DMS153 treated with DMSO at 0.1 percent for 48 hours (cell line): ENCODE measurements around the gene SOX5.
A peak's percentile ranks its signal among the peaks of the same experiment; 100 is the strongest.
"Not testable (repeated sequence)": the region's sequence is repeated elsewhere in the genome, so short reads cannot be mapped to it uniquely, and the experiment has no call there.

Experiments used
- DNase-seq: peaks from one replicate; lab custom pipeline; 2025; ENCODE audit not compliant: unreplicated experiment; lab: John Stamatoyannopoulos, UW

Gene SOX5

DNA sequence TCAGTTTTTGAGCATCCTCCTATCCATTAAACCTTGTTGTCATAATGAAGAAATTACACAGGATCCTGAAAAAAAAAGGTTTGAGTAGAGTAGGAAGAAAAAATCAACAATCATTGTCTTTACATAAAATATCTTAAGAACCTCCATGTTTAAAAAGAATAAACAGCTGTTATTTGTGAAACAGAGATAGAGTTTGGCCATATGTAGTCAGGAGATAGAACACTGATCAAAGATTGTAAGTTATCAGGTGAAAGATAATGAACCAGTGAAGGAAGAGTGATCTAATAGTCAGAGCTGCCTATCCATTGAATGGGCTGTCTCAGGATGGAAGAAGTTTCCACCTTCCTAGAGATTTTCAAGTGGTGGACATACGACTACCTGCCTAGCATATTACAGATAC, 397.1 kb downstream of the SOX5 start:
- no peak for DNase-seq

GRCh38 chr12:23550753-23551152, 398.7 kb downstream of the SOX5 start:
- DNase-seq: peak; percentile 61

DNA sequence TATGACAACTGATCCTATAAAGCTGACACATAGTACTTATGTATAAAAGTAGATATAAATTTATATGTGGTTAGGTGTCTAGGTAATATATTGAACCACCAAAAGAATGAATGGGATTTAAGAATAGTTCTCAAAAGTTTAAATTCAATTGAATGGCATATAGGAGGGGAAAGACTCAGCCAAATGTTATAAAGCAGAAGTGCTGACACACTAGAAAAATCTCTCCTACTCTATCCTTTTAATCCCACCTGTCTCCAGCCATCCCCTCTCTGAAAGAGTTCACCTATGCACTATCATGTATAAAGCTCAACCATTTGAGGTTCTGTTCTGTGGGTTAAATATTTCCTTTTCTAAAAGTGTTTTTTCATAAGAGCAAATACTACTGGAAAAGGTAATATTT, 400.7 kb downstream of the SOX5 start:
- no peak for DNase-seq

DNA sequence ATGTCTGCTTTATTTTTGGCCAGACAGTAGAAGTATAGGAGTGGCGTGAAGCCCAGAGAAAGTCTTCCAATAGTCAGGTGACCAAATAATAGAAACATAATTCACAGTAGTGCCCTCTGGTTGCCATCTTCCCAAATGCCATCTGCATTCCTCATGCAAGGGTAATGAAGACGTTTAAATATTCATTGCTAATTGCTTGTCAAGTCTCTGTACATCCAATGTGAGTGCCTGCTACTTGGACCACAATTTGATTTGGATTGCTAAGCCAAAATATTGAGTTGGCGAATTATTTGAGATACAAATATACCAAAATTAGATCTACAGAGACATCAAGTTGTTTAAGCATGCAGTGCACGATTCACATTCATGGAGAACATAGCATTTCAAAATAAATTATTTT, 402.7 kb downstream of the SOX5 start:
- no peak for DNase-seq

DNA sequence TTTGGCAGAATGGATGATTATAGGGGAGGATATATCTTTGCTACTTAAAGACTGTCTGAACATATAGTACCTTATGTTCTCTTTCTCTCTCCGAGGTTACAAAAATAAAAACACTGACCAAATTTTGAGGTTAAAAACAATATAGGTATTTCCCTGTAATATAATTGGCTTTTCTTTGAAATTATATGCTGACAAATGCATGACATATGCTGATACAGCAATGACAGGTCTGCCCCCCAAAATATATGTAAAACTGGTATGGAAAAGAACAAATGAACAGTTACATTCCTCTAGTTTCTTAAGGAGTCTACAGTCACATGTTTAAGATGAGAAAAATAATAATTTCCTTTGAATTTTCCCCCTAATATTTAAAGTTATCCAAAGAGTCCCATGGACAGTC, 405.7 kb downstream of the SOX5 start:
- no peak for DNase-seq

GRCh38 chr12:23542187-23542586, 407.3 kb downstream of the SOX5 start:
- no peak for DNase-seq

DNA sequence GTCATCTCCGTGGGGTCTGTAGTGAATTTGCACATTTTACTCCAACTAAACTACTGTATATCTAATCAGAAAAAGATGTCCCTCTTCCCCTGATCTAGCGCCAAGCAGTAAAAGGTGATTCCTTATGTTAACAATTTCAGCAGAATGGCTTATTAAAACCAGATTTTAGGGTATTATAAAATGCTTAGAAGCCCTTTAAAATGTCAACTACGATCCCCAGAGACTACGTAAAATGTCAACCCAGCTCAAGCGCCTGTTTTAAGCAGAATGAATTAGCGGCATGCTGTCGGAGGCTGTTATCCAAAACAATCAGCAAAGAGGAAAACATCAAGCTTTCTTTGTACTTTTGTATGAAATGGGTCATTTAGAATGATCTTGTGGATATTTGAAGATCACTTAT, 408.9 kb downstream of the SOX5 start:
- no peak for DNase-seq

DNA sequence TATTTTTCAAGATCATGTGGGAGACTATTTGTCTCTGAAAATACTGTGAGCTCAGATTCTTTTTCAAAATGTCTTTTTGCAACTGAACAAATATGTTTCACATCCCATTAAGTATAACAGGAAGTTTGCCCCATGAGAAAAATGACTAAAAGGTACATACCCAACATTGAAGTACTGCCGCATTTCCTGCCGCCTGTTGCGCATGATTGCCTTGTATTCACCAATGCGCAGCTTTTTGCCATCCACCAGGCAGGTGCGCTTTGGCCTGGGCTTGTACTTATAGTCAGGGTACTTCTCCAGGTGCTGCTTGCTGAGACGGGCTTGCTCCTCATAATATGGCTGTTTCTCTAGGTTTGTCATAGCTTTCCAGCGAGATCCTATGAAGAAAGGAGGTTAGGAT, 413.2 kb downstream of the SOX5 start:
- DNase-seq: peak; percentile 90

GRCh38 chr12:23535441-23535840, 414.0 kb downstream of the SOX5 start:
- no peak for DNase-seq

- no peak for DNase-seq
Observed at GRCh38 chr12:23534196-23534595, 415.3 kb downstream of the SOX5 start.

DNA sequence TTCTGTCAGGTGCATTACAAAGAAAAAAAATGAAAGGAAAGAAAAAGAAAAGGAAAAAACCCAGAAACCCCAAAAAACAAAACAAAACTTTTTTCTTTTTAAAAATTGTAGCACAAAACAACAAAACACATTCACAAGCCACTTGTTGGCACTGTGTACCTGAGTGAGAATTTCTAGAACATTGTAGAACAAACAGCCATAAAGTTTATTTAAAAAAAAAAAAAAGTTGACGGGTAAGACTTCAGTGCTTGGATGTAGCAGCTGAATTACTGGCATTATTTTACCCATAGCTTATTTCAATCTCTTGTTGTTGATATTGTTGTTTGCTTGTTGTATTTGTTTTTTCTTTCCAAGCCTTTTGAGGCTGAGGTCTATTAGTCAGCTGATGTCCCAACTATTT, 415.8 kb downstream of the SOX5 start:
- DNase-seq: no peak

DNA sequence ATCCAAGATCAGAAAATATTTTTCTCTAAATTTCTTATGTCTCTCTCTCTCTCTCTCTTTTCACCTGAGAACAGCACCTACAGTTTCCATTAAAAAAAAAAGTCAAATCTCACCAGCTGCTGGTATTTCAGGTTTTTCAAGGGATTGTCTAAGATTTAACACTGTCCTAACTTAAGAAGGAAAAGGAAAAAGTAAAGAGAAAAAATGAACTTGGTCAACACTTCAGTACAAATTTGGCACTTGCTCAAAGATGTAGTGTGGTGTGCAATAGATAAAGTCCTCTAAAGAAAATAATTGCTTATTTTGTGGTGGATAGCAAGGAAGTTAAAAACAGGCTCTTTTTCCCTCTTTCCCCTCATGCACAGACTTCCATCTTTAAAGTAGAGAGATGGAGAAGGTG, 416.2 kb downstream of the SOX5 start:
- no peak for DNase-seq

- no peak for DNase-seq
Observed at GRCh38 chr12:23528316-23528715, 421.2 kb downstream of the SOX5 start.

DNA sequence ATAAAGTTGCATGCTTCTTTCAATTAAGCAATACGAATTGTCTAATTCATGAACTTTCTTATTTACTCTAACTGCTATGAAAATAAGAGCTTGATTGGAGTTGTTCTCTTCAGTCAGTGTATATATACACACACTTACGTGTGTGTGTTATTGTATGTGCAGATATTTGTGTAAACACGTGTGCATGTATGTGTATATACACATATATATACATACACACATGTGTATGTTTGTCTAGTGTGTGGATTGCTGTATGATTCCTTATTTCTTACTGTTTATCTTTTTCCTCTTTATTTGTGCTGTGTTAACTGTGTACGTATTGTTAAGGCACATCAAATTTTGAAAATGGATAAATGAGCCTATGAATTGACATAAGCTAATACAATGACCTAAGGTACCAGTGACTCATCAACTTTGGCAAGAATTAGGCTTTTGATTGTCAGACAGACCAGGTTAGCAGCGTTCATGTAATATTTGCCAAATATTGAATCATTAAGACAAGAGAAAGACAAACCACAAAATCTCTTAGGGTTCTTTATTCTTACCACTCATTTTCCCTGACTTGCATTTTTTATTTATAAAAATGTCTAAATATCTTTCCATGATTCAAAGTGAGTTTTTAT, 423.9 kb downstream of the SOX5 start:
- no peak for DNase-seq

- DNase-seq: peak; percentile 19
Observed at GRCh38 chr12:23523339-23523738, 426.1 kb downstream of the SOX5 start.

DNA sequence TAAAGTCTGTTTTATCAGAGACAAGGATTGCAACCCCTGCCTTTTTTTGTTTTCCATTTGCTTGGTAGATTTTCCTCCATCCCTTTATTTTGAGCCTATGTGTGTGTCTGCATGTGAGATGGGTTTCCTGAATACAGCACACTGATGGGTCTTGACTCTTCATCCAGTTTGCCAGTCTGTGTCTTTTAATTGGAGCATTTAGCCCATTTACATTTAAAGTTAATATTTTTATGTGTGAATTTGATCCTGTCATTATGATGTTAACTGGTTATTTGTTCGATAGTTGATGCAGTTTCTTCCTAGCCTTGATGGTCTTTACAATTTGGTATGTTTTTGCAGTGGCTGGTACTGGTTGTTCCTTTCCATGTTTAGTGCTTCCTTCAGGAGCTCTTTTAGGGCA, 430.0 kb downstream of the SOX5 start:
- not testable (repeated sequence) for DNase-seq

GRCh38 chr12:23515785-23516184, 433.7 kb downstream of the SOX5 start:
- not testable (repeated sequence) for DNase-seq

GRCh38 chr12:23510484-23510883, 439.0 kb downstream of the SOX5 start:
- DNase-seq: no peak

DNA sequence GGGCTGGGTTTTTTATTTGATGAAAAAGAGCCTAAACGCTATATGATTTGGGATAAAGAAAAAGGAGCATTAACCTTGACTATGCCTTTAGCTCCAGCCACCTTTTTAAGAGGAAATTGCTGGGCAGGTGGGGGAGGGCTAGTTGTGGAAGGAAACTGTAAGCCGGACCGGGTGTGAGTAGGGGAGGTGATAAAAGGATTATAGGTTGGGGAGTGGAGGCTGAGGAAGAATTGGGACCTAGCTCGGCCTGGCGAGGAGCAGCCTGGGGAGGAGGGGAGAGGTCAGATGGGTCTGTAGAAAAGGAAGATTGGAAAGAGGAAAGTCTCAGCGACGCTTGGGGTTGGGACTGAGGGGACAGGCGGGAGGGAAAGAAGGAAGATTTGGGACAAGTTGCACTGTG, 439.6 kb downstream of the SOX5 start:
- not testable (repeated sequence) for DNase-seq

DNA sequence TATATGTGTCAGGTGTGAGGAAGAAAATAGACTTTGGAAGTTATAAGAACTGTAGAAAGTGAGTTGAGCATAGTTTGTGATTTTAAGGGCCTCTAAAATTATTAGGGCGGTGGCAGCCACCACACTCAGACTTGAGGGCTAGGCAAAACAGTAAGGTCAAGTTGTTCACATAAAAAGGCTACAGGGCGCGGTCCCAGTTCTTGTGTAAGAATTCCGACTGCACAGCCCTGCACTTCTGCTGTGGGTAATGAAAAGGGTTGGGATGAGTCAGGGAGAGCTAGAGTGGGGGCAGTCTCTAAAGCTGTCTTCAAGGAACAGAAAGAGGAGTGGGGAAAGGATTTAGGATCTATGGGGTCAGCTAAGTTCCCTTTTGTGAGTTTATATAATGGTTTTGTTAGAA, 441.7 kb downstream of the SOX5 start:
- DNase-seq: not testable (repeated sequence)

DNA sequence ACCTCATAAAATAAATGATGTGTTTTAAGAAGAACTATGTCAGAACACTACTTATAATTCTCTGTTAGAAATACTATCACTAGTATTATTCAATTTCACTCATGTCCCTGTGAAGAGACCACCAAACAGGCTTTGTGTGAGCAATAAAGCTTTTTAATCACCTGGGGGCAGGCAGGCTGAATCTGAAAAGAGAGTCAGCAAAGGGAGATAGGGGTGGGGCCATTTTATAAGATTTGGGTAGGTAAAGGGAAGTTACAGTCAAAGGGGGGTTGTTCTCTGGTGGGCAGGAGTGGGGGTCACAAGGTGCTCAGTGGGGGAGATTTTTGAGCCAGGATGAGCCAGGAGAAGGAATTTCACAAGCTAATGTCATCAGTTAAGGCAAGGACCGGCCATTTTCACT, 443.7 kb downstream of the SOX5 start:
- not testable (repeated sequence) for DNase-seq

DNA sequence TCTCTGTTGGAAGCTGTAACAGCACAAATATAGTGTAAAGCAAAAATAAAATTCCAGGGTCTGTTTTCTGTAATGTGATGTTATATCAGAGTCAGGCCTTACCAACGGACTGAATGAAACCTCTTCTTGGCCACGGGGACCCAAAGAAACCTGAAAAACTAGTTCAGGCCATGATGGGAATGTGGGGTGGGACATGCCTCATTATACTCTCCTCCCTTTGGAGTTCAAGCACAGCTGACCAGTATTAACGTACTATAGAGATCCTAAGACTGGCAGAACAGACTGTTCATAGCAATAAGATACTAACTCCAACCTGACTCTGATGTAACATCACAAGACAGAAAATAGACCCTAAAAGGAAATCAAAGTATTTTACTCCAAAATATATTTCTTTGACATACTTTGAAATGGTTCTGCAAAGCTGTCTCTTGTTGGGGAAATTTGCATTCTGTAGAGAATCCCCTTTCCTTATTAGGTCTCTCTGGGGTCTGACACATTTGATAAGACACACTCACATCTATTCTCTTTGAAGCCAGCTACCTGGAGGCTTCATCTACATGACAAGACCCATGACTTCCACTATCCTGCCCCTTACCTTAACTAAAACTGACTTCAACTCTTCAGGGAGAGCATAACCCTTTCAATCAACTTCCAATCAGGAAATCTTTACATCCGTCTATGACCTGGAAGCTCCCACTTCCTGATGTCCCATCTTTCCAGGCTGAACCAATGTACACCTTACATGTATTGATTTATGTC, 444.6 kb downstream of the SOX5 start:
- no peak for DNase-seq

DNA sequence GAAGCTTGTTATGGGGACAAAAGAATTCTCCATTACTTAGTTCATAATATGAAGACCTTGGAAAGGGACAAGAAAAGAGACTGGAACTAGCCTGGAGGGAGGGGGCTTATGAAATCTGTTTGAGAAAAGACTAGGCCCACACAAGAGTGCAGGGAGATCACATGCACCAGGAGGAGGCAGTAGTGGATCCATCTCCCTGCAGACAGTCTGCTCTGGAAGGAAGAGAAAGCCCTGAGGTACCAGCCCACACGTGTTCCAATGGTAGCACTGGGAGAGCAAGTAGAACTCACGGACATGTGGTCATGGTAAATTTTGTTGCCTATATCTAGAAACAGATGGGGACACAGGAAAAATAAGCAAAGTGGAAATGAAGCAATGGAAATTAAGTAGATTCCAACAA, 445.4 kb downstream of the SOX5 start:
- no peak for DNase-seq
